Fibroblast of lung (primary cell): ENCODE results near the gene AHR.
A peak's percentile ranks its signal among the peaks of the same experiment; 100 is the strongest.

Source experiments
- CTCF ChIP-seq, 2 donors: IDR thresholded peaks in 1 of 2; conservative IDR thresholded peaks in 1 of 2; 1 replicate in 1 of 2; 2 replicates in 1 of 2; pipeline ENCODE4 v1.5.1; 2011 to 2012; ENCODE audit warnings: low read length in 2 of 2, control low read depth in 1 of 2, inconsistent platforms in 1 of 2, low read depth in 1 of 2, mild to moderate bottlenecking in 1 of 2
- EZH2 ChIP-seq: IDR thresholded peaks from 2 replicates; pipeline ENCODE4 v1.5.1; 2012; ENCODE audit warnings: low read length, control low read depth, mild to moderate bottlenecking; ENCODE audit errors: missing control alignments

GRCh38 chr7:17302575-17303142 is 4.2 kb downstream of the AHR start:
- TF ChIP-seq CTCF (conservative IDR thresholded peaks at IDR 0.05 in 1 of 2, IDR thresholded peaks at IDR 0.05 in 1 of 2; ENCODE audit: low read depth in 1 of 2, low read length in 2 of 2): peak in 1 of 2 donors; percentile 23
- TF ChIP-seq EZH2: no peak
